Germinal center (tissue), 1 donor: ENCODE data around the gene MIGA2.

Experiments
- DNase-seq: peaks from one replicate; pipeline ENCODE4 v3.0.0; 2012; ENCODE audit warnings: mixed read lengths, low spot score

MIGA2 gene

DNA sequence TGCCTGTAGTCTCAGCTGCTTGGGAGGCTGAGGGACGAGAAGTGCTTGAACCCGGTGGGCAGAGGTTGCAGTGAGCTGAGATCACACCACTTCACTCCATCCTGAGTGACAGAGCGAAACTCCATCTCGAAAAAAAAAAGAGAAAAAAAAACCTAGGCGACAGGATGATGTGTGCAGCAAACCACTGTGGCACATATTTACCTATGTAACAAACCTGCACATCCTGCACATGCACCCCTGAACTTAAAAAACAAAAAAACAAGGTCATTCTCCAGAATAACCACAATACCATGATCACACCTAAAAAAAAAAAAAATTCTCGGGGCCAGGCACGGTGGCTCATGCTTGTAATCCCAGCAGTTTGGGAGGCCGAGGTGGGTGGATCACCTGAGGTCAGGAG lies 37.0 kb downstream of the MIGA2 start:
- no peak for DNase-seq

DNA sequence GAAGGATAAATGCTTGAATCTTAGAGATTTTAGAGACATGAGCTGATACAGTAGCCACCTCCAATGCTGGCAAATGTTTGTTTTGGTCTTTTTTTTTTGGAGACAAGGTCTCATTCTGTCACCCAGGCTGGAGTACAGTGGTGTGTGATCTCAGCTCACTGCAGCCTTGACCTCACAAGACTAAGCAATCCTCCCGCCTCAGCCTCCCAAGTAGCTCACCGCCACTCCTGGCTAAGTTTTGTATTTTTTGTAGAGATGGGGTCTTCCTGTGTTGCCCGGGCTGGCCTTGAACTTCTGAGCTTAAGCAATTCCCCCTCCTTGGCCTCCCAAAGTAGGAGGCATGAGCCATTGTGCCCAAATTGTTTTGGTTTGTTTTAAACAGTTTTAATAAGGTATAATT lies 37.7 kb downstream of the MIGA2 start:
- no peak for DNase-seq

DNA sequence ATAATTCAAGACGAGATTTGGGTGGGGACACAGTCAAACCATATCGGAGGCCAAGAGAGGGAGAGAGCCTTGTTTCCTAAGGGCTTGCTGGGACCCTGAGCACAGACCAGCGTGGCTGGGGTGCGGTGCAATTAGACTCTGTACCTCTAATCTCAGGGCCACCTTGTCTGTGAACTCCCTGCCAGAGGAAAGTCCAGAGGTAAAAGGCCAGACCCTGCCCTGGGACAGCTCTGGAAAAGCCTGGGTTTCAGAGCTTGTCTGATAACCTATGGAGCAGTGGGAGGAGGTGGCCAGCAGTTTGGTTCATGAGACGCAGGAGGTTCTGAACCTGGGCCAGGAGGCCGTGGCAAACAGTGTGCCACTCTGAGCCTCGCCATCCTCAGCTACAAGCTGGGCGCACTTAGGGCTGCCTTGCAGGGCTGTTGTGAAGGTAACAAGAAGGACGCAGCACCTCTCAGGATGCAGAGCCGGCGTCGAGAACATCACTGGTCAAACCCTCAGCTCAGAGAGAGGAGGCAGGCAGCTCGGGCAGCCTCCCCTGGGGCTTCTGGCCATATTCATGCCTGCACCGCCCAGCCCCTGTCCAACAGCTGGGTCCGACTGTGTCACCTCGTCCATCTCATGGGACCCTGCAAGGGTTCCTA lies 39.7 kb downstream of the MIGA2 start:
- DNase-seq = no peak

DNA sequence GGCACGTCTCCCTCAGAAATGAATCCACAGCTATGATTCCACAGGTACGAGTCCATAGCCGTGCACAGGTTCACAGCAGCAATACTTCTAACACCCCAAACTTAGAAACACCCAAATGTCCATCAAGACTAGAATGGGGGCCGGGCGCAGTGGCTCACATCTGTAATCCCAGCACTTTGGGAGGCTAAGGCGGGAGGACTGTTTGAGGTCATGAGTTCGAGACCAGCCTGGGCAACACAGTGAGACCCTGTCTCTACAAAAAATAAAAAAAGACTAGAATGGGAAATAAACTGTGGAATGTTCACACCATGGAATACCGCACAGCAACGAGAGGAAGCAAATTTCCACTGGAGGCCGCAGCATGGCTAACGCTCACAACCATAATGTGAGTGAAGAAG lies 40.2 kb downstream of the MIGA2 start:
- no peak for DNase-seq

DNA sequence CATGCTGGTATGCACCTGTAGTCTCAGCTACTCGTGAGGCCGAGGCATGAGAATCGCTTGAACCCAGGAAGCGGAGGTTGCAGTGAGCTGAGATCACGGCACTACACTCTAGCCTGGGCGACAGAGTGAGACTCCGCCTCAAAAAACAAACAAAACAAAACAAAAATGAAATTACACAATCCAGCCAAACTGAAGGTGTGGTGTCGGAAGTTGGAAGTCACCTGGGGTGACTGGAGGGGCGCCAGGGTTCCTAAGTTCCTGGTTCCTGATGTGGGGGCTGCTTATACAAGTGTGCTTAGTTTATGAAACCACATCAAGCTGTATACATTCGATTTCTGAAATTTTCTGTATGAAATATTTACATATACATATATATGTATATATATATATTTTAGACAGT lies 40.8 kb downstream of the MIGA2 start:
- no peak for DNase-seq

DNA sequence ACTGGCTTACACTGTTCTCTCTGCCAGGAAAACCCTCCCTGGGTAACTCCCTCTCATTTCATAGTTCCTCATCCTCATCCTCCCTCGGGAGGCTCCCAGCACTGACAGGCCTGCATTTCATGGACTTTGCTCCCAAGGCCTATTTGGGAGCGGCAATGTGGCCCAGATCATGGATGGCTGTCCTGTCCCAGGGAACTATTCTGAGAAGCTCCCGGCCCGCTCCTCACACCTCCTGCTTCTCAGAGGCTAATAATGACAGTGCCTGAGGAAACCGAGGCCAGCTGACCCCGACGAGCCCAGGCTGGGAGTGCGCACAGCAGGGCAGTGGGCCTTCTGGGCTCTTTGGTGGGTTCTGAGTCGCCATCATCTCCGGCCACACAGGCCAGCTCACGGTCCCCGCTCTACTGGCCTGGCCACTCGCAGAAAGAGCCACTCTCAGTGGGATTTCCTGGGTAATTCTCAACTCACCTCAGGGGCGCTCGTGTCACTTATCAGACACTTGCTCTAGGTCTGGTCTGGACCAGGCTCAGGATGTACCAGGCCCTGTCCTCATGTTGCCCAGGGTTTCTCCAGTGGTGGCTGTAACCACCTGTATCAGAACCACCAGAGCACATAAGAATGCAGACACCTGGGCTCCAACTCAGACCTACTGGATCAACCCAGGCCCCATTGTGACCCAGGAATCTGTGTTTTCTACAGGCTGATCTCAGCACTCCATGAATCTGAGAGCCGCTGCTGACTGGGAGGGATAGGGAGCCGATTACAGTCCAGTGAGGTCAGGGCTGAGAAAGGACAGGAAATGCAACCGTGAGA lies 42.5 kb downstream of the MIGA2 start:
- DNase-seq = no peak

DNA sequence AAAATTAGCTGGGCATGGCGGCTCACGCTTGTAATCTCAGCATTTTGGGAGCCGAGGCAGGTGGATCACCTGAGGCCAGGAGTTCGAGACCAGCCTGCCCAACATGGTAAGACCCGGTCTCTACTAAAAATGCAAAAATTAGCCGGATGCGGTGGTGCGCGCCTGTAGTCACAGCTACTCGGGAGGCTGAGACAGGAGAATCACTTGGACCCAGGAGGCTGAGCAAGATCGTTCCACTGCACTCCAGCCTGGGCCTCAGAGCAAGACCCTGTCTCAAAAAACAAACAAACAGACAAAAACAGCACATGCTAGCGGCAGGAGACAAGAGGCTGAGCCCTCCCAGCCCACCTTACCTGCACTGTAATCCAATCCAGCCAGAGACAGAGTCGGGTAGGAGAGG lies 43.4 kb downstream of the MIGA2 start:
- no peak for DNase-seq

DNA sequence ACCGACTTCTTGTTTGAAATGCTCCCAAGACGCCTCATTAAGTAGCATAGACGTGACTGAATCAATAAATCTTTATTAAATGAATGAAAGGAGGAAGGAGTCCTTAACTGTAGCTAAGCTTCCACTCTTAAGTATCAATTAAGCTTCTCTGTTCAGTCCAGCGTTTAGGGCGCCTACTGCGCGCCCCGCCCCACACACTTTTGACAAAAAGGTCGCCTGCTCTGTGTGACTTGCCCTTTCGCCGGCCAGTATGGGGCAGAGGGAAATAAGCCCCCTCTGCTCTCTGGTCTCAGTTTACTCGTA lies 43.8 kb downstream of the MIGA2 start:
- no peak for DNase-seq

DNA sequence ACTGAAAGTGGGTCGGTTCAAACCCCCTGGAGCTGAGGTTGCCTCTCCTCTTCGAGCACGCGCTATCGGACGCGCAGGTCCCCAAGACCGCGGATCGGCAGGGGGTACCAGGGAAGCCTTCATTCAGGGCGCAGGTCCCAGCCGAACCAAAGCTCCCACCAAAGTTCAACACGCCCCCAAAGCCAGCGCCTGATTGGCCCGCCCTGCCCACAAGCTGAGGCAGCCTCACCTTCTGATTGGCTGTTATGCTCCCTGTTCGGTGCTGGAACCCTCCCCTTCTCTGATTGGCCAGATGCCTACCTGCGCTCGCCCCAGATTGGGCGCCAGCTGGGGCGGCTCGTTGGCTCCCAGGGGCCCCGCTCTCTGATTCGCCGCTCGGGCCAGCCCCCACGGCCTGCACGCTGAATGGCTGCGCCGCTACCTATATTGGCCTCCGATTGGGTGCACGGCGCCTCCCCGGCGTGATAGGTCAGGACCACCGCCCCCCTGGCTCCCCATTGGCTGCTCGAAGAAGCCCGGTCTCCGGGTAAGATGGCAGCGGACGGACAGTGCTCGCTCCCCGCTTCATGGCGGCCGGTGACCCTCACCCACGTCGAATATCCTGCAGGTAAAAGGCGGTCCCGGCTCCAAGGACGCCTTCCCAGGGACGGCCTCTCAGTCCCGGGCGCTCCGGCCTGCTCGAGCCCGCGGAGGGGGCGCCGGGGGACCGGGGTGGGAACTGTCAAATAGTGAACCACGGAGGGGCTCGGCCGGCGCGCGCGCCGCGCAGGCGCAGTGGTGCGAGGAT lies 44.4 kb downstream of the MIGA2 start, which contains the start of gene DOLPP1:
TSS of gene DOLPP1 (plus strand) at position 511 of the 787 bp plus-strand sequence. CDS start at position 532, 21 bp downstream.
- DNase-seq = peak; percentile 100

DNA sequence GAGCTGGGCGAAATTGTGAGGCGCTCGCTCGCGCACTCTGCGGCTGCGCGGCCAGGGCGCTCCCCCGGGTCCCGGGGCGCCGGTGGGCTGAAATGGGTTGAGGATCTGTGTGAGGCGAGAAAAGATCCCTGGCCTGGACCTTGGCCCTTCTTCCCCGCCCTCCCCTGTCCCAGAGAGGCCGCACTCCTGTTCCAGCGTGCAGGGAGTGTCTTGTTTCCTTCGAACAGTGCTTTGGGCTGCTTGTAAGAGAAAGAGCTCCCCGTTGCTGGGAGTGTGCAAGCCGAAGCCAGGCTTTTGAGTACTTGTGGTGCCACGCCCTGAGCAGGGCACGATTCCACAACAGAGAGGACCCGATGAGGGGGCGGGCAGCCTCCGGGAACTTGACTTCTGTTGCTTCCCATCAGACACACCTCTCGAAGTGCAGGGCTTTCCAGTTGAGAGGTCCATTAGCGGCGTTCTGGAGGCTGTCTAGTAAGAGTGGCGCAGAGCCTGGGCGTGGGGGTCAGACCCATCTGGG lies 45.0 kb downstream of the MIGA2 start:
- DNase-seq = peak; percentile 96

DNA sequence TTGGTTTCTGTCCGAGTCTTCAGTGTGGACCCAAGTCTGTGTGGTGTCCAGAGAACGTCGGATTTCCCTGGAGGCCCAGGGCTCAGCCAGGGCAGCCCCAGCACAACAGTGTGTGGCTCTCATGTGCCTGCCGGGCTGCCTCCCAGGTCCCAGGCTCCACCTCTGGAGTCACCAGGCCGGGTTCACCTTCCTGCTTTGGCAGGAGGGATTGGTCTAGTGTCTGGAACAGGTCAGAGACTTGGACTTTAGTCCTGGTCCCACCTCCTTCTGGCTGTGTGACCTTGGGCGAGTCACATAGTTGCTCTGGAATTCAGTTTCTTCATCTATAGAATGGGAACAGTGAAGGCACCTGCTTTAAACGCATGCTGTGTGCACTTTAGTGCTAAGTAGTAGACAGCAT lies 47.7 kb downstream of the MIGA2 start:
- DNase-seq = no peak

DNA sequence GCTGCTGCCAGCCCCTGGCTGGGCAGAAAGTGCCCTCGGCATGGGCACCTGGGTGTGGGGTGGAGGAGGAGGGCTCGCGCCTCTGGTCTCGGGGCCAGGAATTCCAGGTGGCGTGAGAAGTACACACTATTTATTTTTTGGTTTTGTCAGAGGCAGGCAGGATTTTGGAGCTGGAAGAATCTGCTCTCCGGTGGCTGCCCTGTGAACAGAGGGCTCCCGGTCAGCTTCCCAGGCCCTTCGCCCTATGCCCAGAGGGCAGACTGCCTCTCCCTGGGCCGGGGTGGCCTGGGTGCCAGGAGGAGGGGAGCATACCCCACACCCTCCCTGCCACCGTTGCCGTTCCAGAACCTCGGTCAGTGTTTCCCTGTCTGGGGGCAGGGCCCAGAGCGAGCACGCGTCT lies 52.8 kb downstream of the MIGA2 start:
- no peak for DNase-seq

DNA sequence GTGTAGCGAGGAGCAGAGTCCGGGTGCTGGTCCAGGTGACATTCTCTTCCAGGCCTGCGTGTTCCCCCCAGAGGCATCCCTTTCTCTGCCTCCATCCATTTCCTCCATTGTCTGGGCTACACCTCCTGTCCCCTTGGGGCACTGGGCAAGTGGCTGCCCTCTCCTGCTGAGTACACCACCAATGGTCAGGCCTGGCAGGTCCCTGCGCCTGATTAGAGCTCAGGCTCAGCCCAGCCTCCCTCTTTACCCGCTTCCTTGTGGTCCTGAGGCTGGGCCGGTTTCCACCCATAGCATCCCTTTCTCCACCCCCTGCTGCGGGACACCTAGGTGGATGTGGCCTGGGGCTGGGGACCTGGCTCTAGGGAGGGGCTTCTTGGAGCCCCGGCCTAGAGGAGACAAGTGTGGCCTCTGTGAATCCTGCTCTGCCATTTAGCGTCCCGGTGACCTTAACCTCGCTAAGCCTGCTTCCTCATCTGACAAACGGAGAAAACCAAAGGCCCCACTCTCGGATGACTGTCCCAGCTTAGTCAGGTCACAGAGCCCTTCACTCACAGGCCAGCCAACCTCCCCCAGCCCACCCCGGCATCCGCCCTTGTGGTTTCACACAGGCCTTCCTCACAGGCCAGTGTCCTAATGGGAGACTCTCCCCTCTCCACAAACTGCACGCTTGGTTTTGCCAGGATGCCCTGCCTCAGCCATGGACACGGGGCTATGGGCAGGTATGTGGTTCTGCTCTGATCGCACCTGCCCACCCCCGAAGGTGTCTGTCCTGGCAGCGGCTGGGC lies 57.4 kb downstream of the MIGA2 start:
- no peak for DNase-seq

DNA sequence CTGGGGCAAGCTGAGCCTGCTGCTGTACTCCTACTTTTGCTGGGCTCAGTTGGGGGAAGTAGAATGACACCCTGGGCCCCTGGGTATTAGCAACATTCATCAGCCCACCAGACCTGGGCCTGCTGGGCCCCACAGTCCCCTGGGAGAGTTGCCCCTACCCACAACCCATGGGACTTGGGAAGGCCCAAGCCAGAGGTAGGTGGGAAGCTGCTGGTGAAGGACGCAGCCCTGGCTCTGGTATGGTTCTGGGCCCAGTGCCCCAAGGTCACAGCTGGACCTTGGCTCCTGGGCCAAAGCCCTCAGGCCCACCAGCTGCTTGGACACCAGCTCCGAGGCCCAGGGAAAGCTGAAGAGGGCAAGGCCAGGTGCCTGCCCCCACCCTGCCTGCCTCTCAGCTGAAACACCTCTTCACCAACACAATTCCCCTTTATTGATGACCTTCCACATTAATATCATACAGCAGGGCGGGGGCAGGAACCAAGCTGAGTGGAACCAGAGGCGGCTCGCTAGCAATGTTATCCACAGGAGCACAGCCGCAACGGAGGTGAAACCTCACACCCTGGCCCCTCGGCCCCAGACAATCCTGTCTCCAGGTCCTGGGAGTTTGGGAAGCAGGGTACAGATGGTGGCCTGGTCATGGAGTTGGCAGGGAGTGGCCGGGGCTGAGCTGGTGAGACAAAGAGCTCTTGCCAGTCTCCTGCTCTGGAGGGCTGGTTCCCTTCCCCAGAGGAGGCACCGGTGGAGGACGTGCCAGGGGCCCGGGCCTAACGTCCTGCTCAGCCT lies 58.2 kb downstream of the MIGA2 start:
- DNase-seq = no peak

DNA sequence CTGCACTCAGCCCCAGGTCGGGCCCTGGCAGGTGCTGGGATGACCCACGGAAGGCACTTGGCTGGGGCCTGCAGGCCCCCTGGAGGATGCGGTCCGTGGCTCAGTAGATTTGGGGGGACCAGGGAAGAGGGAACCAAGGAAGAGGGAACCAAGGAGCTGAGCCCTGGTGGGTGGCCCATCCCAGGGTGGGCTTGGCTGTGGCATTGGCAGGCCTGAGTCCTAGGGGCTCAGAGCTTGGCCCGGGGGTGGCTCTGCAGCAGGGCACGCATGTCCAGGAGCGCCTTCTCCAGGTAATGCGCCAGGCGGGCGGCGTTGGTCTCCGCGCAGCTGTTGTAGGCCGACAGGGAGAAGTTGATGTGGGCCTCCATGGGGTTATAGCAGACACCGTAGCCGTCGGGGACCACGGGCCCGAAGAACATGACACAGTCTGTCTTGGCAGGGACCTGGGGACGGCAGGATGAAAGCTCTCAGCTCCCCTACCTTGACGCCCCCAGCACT lies 58.8 kb downstream of the MIGA2 start:
- DNase-seq = no peak

DNA sequence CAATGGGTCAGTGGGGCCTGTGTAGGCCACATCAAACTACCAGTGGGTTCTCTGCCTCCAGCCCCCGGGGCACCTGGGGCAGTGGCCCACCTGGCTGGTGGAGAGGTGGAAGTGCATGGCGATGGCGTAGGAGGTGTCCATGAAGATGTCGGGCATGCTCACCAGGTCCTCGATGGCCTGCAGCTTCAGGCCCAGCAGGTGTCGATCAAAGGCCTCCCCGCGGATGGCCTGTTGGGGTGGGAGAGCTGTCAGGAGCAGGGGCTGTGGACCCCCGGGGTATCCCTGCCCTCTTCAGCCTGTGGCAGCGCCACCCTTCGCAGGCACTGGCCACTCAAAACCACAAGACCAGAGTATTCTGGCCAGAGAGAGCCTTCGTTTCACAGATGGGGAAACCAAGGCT lies 59.5 kb downstream of the MIGA2 start:
- no peak for DNase-seq

DNA sequence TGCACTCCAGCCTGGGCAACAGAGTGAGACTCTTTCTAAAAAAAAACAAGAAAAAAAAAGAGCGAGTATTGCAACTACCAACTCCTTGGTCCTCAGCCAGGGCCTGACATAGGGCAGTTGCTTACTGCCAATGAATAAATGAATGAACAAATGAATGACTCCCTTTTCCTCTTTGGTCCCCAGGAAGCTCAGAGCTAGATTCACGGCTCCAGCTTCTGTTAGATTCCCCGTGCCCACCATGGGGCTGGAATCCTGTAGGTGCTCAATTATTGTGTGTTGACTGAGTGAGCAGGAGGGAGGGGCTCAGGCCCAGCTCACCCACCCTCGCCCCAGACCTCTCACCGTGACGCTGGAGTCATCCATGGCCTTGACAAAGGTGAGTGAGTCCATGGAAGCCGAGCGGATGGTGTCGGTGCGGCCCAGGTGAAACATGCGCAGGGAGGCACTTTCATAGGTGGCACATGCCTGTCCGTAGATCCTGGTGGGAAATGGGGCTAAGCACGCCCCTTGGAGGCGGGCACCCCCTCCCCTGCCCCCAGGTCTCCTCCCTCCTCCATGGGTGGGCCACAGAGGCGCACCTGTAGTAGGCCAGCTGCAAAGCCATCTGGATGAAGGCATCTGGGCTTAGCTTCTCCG lies 61.4 kb downstream of the MIGA2 start:
- DNase-seq = no peak

DNA sequence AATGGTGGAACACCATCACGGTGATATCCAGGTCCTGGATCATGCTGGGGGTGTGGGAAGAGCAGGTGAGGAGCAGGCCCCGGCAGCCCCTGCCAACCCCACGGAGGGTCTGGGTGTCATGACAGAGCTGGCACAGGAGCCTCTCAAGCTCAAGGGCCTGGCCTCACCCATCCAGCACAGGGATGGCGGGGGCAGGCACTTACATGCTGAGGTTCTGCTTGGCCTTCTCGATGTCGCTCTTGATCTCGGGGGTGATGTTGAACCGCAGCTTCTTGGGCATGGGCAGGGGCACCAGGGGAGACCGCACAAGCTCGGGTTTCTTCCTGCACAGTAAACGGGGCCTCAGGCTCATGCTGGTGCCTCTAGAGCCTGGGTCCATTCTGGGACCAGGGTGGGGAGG lies 61.9 kb downstream of the MIGA2 start:
- DNase-seq = no peak

DNA sequence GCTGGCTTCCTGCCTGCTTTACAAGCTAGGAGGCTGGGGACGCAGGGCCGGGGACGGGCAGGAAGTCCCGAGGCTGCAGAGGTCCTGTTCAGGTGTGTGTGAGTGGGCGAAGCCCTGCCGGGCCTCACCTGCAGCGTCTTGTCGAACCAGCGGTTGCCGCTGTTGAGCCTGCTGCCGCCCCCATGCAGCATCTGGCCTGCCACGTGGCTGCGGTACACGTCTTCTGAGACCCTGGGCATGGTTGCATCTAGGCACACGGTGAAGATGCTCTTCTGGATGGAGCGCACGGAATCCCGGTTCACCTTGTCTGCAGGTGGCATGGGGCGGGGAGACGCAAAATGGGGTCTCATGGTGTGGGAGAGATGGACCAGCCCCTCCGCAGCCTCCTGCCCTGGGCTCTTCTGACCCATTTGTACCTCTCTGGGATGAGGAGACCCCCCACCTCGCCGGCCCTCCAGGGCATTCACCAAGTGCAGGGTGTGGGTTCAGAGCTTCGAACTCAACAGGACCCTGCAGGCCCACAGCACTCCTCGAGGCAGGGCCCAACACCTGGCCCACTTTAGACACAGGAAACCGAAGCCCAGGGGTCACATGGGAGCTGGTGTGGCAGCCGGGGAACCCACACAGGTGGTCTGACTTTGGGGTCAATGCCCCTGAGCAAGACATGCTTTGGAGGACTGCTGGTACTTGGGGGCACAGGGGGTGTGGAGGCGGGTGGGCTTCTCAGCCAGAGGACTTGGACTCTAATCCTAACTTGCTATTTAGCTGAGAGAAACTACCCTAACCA lies 64.2 kb downstream of the MIGA2 start:
- no peak for DNase-seq

DNA sequence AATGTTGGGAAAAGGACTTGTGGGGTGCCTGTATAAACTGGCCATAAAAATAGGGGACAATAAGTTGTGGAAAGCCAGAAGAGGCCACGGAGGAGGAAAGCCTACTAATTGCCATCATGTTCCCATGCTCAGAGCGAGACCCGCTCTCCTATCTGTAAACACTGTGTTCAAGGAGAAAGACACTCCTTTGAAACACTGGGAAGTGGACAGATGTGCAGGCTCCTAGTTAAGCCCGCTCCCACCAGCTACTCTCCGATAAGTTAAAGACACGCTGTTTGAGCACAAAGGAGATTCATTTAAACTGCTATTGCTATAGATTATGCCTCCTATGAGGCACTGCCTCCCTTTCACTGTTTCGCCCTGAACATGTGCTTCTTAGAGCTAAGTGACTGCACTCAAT lies 64.9 kb downstream of the MIGA2 start:
- DNase-seq = no peak
